PC-9 (cell line): ENCODE data around the gene C2orf76. TPM values are rescaled to one million over a fixed set of nuclear protein-coding genes. Genes with fewer than 3 reads are reported as not detected.

Experiments
- BruUV-seq: library from RNA; stranded (reverse); fragments of 400-500 nt; replicated peaks from 2 replicates; lab custom pipeline; 2021; lab: Mats Ljungman, UMichigan
- CTCF ChIA-PET: fragments of 300-600 bp; sonication (Branson Sonifier 250); formaldehyde crosslinking; loops from one replicate; lab custom pipeline; 2022; ENCODE audit warnings: antibody characterized with exemption; lab: Charles Lee
- POLR2A ChIA-PET: fragments of 300-600 bp; sonication (Branson Sonifier 250); formaldehyde crosslinking; loops from one replicate; lab custom pipeline; 2022; ENCODE audit warnings: antibody characterized with exemption; ENCODE audit not compliant: unreplicated experiment; lab: Charles Lee
- DNase-seq, 2 experiments: peaks; one replicate each; pipeline versions ENCODE4 v3.0.0 to v3.0.0-alpha.2; 2015 to 2022; ENCODE audit warnings: mixed read lengths in 1 of 2
- H2AFZ ChIP-seq: fragments of 200-600 bp; sonication (generic); 2 replicates; pipeline ENCODE4 v1.8.1; 2017; ENCODE audit warnings: antibody characterized with exemption
- H3F3A ChIP-seq: fragments of 200-600 bp; sonication (generic); 2 replicates; pipeline ENCODE4 v1.8.1; 2017; ENCODE audit warnings: antibody characterized with exemption, mild to moderate bottlenecking, low read depth; ENCODE audit not compliant: insufficient read depth
- H3K27ac ChIP-seq: fragments of 200-600 bp; sonication (generic); 2 replicates; pipeline ENCODE4 v1.6.1; 2016; ENCODE audit warnings: mixed run types
- H3K27me3 ChIP-seq: fragments of 200-600 bp; sonication (generic); 2 replicates; pipeline ENCODE4 v1.6.1; 2016; ENCODE audit warnings: low read depth, mixed run types; ENCODE audit not compliant: insufficient read depth
- H3K36me3 ChIP-seq: fragments of 200-600 bp; sonication (generic); 2 replicates; pipeline ENCODE4 v1.6.1; 2016; ENCODE audit warnings: low read depth, mixed run types
- H3K4me1 ChIP-seq: fragments of 200-600 bp; sonication (generic); replicated peaks from 2 replicates; pipeline ENCODE4 v1.6.1; 2016; ENCODE audit warnings: mixed run types; ENCODE audit not compliant: insufficient read depth
- H3K4me2 ChIP-seq: fragments of 200-600 bp; sonication (generic); 2 replicates; pipeline ENCODE4 v1.6.1; 2017; ENCODE audit warnings: mixed run types
- H3K4me3 ChIP-seq: fragments of 200-600 bp; sonication (generic); 2 replicates; pipeline ENCODE4 v1.6.1; 2016; ENCODE audit warnings: mixed run types
- H3K79me2 ChIP-seq: fragments of 200-600 bp; sonication (generic); 2 replicates; pipeline ENCODE4 v1.6.1; 2017; ENCODE audit warnings: low read depth, mixed run types
- H3K9me2 ChIP-seq: fragments of 200-600 bp; sonication (generic); 2 replicates; pipeline ENCODE4 v1.8.1; 2017; ENCODE audit warnings: mild to moderate bottlenecking; ENCODE audit not compliant: insufficient read depth
- H3K9me3 ChIP-seq: fragments of 200-600 bp; sonication (generic); 2 replicates; pipeline ENCODE4 v1.8.1; 2016; ENCODE audit warnings: low read depth; ENCODE audit not compliant: insufficient read depth
- H4K20me1 ChIP-seq: fragments of 200-600 bp; sonication (generic); 2 replicates; pipeline ENCODE4 v1.8.1; 2017; ENCODE audit not compliant: insufficient read depth
- EZH2 ChIP-seq: fragments of 200-600 bp; sonication (generic); IDR thresholded peaks from 2 replicates; pipeline ENCODE4 v1.8.0; 2017; ENCODE audit warnings: antibody characterized with exemption, low read depth
- intact Hi-C: fragments of 100-400 bp; cut with micrococcal nuclease; formaldehyde crosslinking; loops from one replicate; pipeline ENCODE4 v1.10.0; 2022; ENCODE audit not compliant: unreplicated experiment
- total RNA-seq: library from RNA; stranded (reverse); gene quantifications from 2 replicates; pipeline ENCODE4 v1.2.3, GENCODE V29; 2021
- TF ChIP-seq, protein P1 (sequence below): fragments of 200-600 bp; sonication (generic); conservative IDR thresholded peaks from 2 replicates; pipeline ENCODE4 v1.6.1; 2017; ENCODE audit warnings: mixed run types, antibody characterized with exemption, mild to moderate bottlenecking, moderate library complexity

The C2orf76 gene
- total RNA-seq, 1 experiment from 2014 or later = 11.5 TPM

- peaks cover 30% of the 10 kb centered on the region for H3K4me1 ChIP-seq
- H3K27ac ChIP-seq = no peak overlapping the region
- intact Hi-C loops = no loop called here
- H3K79me2 ChIP-seq = no peaks in the 10 kb centered on the region
- TF ChIP-seq, protein P1, sequence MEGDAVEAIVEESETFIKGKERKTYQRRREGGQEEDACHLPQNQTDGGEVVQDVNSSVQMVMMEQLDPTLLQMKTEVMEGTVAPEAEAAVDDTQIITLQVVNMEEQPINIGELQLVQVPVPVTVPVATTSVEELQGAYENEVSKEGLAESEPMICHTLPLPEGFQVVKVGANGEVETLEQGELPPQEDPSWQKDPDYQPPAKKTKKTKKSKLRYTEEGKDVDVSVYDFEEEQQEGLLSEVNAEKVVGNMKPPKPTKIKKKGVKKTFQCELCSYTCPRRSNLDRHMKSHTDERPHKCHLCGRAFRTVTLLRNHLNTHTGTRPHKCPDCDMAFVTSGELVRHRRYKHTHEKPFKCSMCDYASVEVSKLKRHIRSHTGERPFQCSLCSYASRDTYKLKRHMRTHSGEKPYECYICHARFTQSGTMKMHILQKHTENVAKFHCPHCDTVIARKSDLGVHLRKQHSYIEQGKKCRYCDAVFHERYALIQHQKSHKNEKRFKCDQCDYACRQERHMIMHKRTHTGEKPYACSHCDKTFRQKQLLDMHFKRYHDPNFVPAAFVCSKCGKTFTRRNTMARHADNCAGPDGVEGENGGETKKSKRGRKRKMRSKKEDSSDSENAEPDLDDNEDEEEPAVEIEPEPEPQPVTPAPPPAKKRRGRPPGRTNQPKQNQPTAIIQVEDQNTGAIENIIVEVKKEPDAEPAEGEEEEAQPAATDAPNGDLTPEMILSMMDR = no peak
- TF ChIP-seq EZH2 = no peak
- no peak overlapping the region for H2AFZ ChIP-seq
- no TSS peak for BruUV-seq
- no peaks in the 10 kb centered on the region for H3K27me3 ChIP-seq
- peaks cover 16% of the 10 kb centered on the region; the same call in 1 of the 2 replicates for H3F3A ChIP-seq
- H4K20me1 ChIP-seq = no peaks in the 10 kb centered on the region
- DNase-seq = peak in 1 of 2 experiments; percentile 30
- no peaks in the 10 kb centered on the region for H3K9me3 ChIP-seq
- no peak overlapping the region for H3K4me2 ChIP-seq
- no peaks in the 10 kb centered on the region for H3K9me2 ChIP-seq
- H3K36me3 ChIP-seq = no peaks in the 10 kb centered on the region
- H3K4me3 ChIP-seq = no peak overlapping the region
- CTCF ChIA-PET = no interaction called here
- POLR2A ChIA-PET = no interaction called here
Observed at GRCh38 chr2:119384971-119385370, 18.3 kb upstream of the C2orf76 start.

DNA sequence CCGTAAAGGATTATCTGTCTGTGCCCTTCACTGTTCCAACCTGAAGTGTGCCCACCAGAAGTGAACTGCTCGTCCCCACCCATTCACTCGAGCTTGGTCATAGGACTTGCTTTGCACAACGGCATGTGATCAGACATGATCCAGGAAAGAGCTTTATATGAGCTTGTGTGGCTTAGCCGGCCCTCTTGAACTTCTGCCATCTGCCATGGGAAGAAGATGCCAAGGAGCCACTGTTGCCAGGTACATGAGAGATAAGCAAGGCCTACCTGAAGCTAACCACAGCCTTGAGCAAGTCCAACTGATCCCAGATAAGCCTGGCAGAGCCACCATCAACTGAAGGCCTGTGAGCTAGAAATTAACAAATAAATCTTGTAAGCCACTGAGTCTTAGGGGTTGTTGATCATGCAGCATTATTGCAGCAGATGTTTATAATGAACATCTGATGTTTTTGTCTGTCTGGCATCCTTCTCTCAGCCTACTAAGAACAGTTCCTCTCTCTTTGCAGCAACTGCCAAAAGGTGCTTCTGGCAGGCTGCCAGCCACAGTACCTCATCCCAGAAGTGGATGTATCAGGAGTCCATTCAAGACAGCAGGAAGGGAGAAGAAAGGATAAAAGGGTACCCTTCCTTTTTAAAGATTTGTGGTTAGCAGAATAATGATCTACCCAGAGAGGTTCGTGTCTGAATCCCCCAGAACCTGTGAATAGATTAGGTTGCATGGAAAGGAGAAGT lies 16.9 kb upstream of the C2orf76 start:
- no peaks in the 10 kb centered on the region for H3K79me2 ChIP-seq
- H3K9me3 ChIP-seq = no peaks in the 10 kb centered on the region
- H4K20me1 ChIP-seq = no peaks in the 10 kb centered on the region
- DNase-seq = no peak
- intact Hi-C loops = no loop called here
- no peak overlapping the region for H3K4me2 ChIP-seq
- no peak overlapping the region for H2AFZ ChIP-seq
- peaks cover 16% of the 10 kb centered on the region for H3K4me1 ChIP-seq
- TF ChIP-seq EZH2 = no peak
- TF ChIP-seq, protein P1 = no peak
- no peak overlapping the region for H3K4me3 ChIP-seq
- peaks cover 2% of the 10 kb centered on the region; the same call in 1 of the 2 replicates for H3F3A ChIP-seq
- ChIA-PET POLR2A (interaction anchor here (0.6 kb wide), 1 partner anchor 31 kb away, joined by 3 read pairs; no protein-coding TSS in a partner anchor), CTCF (no interaction called here)
- H3K36me3 ChIP-seq = no peaks in the 10 kb centered on the region
- H3K27me3 ChIP-seq = no peaks in the 10 kb centered on the region
- no TSS peak for BruUV-seq
- H3K27ac ChIP-seq = no peak overlapping the region
- no peaks in the 10 kb centered on the region for H3K9me2 ChIP-seq

GRCh38 chr2:119378566-119378965 lies 11.9 kb upstream of the C2orf76 start:
- intact Hi-C loops = no loop called here
- Histone ChIP-seq H3F3A (peaks cover 13% of the 10 kb centered on the region; the same call in 1 of the 2 replicates), H3K4me3 (no peak overlapping the region), H3K27me3 (no peaks in the 10 kb centered on the region), H3K9me2 (no peaks in the 10 kb centered on the region), H3K4me1 (no peaks in the 10 kb centered on the region), H3K27ac (no peak overlapping the region), H3K4me2 (no peak overlapping the region), H4K20me1 (no peaks in the 10 kb centered on the region), H3K79me2 (no peaks in the 10 kb centered on the region), H2AFZ (no peak overlapping the region), H3K36me3 (peaks cover 3% of the 10 kb centered on the region; the same call in 1 of the 2 replicates), H3K9me3 (no peaks in the 10 kb centered on the region)
- TF ChIP-seq EZH2 = no peak
- TF ChIP-seq, protein P1 = no peak
- DNase-seq = no peak
- no TSS peak for BruUV-seq
- ChIA-PET POLR2A (no interaction called here), CTCF (interaction anchor here (0.8 kb wide), 1 partner anchor 844 kb away, joined by 3 read pairs; the partner anchor contains the start of gene TMEM185B)
